K562 (cell line): ENCODE measurements around the gene NOP58. TPM values are rescaled to one million over a fixed set of nuclear protein-coding genes. Genes with fewer than 3 reads are reported as not detected.

Experiments used
- CBX1 ChIP-seq: sonication (generic); IDR thresholded peaks from 2 replicates; pipeline ENCODE4 v1.6.1; 2016; ENCODE audit warnings: antibody characterized with exemption, low read depth, mild to moderate bottlenecking
- HDAC2 ChIP-seq: fragments of 450-650 bp; IDR thresholded peaks from 2 replicates; pipeline ENCODE4 v1.6.1; 2016; ENCODE audit warnings: mild to moderate bottlenecking
- POU5F1 ChIP-seq: fragments of 150-350 bp; IDR thresholded peaks from 2 replicates; pipeline ENCODE4 v1.6.1; 2014; ENCODE audit warnings: borderline replicate concordance, low read length, low read depth, mild to moderate bottlenecking; ENCODE audit not compliant: partially characterized antibody
- PPARD ChIP-seq: fragments of 250-450 bp; sonication (Bioruptor Pico); IDR thresholded peaks from 2 replicates; pipeline ENCODE4 v1.8.0; 2022; ENCODE audit warnings: inconsistent platforms, mild to moderate bottlenecking, moderate library complexity
- ZNF584 ChIP-seq: fragments of 200-800 bp; sonication (Bioruptor generic); IDR thresholded peaks from 2 replicates; pipeline ENCODE4 v1.6.1; 2016; ENCODE audit warnings: low read depth, mild to moderate bottlenecking, missing genetic modification characterization, missing compliant biosample characterization
- polyA plus RNA-seq, 8 experiments: library from polyadenylated mRNA; depleted of rRNA in 4 of 8; stranded (reverse) in 5 of 8; unstranded in 3 of 8; fragments of >200 nt; fragmentation: Nextera tagmentation in 2 of 8; fragmentation: Illumina TruSeq in 1 of 8; extraction: Ambion mirVana in 2 of 8; extraction: Trizol in 1 of 8; gene quantifications; 2 replicates each; pipeline versions ENCODE4 v1.2.1 to v1.2.3, GENCODE V29; 2011 to 2014; ENCODE audit warnings: inconsistent platforms in 1 of 8, missing spikeins in 1 of 8
- total RNA-seq, 7 experiments: library from RNA; depleted of rRNA in 6 of 7; stranded (reverse); fragments of >200 nt in 6 of 7; fragmentation: Illumina TruSeq in 2 of 7; extraction: Trizol in 2 of 7; gene quantifications; 2 replicates each; pipeline versions ENCODE4 v1.2.1 to v1.2.3, GENCODE V29; 2011 to 2021; ENCODE audit warnings: low replicate concordance in 1 of 7
- TF ChIP-seq, protein P1 (sequence below): fragments of 200-600 bp; sonication (generic); IDR thresholded peaks from one replicate; pipeline ENCODE4 v1.6.1; 2012; ENCODE audit warnings: mild to moderate bottlenecking, low read depth, low read length, inconsistent platforms

Gene NOP58
- total and polyA plus RNA-seq, 9 of the 15 experiments (the other 6 are each of a cell fraction or from before 2014, with no cell fraction given): 132 to 332 (median 208) TPM

DNA sequence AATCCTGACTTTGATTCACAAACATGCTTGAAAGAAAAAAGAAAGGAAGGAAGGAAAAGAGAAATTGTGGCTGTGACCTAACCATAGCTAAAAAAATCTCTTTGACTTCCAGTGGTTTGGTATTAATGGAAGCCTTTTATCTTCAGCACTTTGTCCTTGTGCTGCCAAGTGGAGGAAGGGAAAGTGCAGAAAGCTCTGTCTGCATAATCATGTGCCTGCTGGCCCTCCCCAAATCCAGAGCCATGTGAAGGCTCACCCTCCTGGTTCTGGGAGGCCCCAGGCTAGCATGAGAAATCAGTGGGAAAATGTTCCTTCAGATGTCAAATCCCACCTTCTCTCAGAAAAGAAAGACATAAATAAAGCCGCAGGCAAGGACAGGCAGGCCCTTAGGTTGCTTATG is 62.3 kb downstream of the NOP58 start (continued):
- TF ChIP-seq ZNF584 (CRISPR knock-in tag) (no peak), CBX1 (no peak), HDAC2 (no peak), POU5F1 (no peak), PPARD (CRISPR knock-in tag) (no peak)
- TF ChIP-seq, protein P1, sequence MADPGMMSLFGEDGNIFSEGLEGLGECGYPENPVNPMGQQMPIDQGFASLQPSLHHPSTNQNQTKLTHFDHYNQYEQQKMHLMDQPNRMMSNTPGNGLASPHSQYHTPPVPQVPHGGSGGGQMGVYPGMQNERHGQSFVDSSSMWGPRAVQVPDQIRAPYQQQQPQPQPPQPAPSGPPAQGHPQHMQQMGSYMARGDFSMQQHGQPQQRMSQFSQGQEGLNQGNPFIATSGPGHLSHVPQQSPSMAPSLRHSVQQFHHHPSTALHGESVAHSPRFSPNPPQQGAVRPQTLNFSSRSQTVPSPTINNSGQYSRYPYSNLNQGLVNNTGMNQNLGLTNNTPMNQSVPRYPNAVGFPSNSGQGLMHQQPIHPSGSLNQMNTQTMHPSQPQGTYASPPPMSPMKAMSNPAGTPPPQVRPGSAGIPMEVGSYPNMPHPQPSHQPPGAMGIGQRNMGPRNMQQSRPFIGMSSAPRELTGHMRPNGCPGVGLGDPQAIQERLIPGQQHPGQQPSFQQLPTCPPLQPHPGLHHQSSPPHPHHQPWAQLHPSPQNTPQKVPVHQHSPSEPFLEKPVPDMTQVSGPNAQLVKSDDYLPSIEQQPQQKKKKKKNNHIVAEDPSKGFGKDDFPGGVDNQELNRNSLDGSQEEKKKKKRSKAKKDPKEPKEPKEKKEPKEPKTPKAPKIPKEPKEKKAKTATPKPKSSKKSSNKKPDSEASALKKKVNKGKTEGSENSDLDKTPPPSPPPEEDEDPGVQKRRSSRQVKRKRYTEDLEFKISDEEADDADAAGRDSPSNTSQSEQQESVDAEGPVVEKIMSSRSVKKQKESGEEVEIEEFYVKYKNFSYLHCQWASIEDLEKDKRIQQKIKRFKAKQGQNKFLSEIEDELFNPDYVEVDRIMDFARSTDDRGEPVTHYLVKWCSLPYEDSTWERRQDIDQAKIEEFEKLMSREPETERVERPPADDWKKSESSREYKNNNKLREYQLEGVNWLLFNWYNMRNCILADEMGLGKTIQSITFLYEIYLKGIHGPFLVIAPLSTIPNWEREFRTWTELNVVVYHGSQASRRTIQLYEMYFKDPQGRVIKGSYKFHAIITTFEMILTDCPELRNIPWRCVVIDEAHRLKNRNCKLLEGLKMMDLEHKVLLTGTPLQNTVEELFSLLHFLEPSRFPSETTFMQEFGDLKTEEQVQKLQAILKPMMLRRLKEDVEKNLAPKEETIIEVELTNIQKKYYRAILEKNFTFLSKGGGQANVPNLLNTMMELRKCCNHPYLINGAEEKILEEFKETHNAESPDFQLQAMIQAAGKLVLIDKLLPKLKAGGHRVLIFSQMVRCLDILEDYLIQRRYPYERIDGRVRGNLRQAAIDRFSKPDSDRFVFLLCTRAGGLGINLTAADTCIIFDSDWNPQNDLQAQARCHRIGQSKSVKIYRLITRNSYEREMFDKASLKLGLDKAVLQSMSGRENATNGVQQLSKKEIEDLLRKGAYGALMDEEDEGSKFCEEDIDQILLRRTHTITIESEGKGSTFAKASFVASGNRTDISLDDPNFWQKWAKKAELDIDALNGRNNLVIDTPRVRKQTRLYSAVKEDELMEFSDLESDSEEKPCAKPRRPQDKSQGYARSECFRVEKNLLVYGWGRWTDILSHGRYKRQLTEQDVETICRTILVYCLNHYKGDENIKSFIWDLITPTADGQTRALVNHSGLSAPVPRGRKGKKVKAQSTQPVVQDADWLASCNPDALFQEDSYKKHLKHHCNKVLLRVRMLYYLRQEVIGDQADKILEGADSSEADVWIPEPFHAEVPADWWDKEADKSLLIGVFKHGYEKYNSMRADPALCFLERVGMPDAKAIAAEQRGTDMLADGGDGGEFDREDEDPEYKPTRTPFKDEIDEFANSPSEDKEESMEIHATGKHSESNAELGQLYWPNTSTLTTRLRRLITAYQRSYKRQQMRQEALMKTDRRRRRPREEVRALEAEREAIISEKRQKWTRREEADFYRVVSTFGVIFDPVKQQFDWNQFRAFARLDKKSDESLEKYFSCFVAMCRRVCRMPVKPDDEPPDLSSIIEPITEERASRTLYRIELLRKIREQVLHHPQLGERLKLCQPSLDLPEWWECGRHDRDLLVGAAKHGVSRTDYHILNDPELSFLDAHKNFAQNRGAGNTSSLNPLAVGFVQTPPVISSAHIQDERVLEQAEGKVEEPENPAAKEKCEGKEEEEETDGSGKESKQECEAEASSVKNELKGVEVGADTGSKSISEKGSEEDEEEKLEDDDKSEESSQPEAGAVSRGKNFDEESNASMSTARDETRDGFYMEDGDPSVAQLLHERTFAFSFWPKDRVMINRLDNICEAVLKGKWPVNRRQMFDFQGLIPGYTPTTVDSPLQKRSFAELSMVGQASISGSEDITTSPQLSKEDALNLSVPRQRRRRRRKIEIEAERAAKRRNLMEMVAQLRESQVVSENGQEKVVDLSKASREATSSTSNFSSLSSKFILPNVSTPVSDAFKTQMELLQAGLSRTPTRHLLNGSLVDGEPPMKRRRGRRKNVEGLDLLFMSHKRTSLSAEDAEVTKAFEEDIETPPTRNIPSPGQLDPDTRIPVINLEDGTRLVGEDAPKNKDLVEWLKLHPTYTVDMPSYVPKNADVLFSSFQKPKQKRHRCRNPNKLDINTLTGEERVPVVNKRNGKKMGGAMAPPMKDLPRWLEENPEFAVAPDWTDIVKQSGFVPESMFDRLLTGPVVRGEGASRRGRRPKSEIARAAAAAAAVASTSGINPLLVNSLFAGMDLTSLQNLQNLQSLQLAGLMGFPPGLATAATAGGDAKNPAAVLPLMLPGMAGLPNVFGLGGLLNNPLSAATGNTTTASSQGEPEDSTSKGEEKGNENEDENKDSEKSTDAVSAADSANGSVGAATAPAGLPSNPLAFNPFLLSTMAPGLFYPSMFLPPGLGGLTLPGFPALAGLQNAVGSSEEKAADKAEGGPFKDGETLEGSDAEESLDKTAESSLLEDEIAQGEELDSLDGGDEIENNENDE: no peak
- TF ChIP-seq, all 486 proteins: peak for 0
